ENCODE measurements around the gene ACTL8.

Gene ACTL8

GRCh38 chr1:17725811-17726582 is 29.1 kb upstream of the ACTL8 start:
- DNase-seq (ENCODE audit: low spot score): no peak
- TF ChIP-seq, protein P1, sequence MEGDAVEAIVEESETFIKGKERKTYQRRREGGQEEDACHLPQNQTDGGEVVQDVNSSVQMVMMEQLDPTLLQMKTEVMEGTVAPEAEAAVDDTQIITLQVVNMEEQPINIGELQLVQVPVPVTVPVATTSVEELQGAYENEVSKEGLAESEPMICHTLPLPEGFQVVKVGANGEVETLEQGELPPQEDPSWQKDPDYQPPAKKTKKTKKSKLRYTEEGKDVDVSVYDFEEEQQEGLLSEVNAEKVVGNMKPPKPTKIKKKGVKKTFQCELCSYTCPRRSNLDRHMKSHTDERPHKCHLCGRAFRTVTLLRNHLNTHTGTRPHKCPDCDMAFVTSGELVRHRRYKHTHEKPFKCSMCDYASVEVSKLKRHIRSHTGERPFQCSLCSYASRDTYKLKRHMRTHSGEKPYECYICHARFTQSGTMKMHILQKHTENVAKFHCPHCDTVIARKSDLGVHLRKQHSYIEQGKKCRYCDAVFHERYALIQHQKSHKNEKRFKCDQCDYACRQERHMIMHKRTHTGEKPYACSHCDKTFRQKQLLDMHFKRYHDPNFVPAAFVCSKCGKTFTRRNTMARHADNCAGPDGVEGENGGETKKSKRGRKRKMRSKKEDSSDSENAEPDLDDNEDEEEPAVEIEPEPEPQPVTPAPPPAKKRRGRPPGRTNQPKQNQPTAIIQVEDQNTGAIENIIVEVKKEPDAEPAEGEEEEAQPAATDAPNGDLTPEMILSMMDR (IDR thresholded peaks at IDR 0.05; ENCODE audit: extremely low read depth, missing control alignments): no peak

DNA sequence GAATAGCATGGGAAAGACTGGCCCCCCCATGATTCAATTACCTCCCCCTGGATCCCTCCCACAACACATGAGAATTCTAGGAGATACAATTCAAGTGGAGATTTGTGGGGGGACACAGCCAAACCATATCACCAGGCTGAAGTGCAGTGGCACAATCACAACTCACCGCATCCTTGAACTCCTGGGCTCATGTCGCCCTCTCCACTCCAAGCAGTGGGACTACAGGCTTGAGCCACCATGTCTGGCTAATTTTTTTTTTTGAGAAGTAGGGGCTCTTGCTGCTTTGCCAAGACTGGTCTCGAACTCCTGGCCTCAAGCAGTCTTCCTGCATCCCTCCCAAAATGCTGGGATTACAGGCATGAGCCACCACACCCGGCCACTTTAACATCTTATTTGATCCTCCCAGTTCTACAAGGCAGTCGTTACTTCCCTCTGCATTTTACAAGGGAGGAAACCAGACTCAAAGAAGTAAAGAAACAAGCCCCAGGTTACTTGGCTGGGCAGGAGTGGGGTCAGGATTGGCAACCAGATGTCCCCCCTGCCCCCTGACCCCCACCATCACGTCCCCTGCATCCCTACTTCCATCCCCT is 26.9 kb upstream of the ACTL8 start:
- TF ChIP-seq, protein P1 (IDR thresholded peaks at IDR 0.05; ENCODE audit: extremely low read depth, missing control alignments): no peak
- DNase-seq (ENCODE audit: low spot score): no peak

- TF ChIP-seq, protein P1 (IDR thresholded peaks at IDR 0.05; ENCODE audit: extremely low read depth, missing control alignments): no peak
Observed at GRCh38 chr1:17729248-17729647, 25.9 kb upstream of the ACTL8 start.

GRCh38 chr1:17729909-17730308 is 25.2 kb upstream of the ACTL8 start:
- no peak for DNase-seq (ENCODE audit: low spot score)
- TF ChIP-seq, protein P1 (IDR thresholded peaks at IDR 0.05; ENCODE audit: extremely low read depth, missing control alignments): no peak

More at GRCh38 chr1:17729248-17729647, 25.9 kb upstream of the ACTL8 start:
- DNase-seq (ENCODE audit: low spot score): no peak

DNA sequence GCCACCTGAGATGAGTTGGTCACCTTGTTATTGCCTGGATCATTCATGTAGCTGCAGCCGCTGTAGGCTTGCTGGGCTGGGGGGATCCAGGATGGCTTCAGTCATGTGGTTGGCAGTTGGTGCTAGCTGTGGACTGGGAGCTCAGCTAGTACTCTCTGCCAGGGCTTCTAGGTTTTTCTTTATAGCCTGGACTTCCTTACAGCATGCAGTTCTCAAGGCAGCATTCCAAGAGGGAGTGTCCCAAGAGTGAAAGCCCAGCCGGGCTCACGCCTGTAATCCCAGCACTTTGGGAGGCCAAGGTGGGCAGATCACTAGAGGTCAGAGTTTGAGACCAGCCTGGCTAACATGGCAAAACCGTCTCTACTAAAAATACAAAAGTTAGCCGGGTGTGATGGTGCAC is 23.7 kb upstream of the ACTL8 start:
- TF ChIP-seq, protein P1 (IDR thresholded peaks at IDR 0.05; ENCODE audit: extremely low read depth, missing control alignments): no peak

DNA sequence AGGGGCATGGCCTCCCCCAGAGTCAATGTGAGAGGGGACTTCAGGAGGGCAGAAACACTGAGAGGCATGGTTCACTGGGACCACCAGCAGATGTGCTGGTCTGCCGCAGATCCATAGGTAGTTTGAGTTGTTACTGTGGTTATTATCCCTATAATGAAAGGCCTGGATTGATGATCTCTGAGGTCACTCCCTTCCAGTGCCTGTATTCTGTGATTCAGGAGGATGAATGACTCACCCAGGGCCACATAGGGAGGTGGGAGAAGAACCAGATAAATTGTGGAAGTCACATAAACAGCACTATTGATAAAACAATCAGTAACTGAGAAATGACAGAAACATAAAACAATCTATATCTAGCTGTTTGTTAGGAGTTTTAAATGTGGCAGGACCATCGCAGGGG is 22.7 kb upstream of the ACTL8 start:
- DNase-seq (ENCODE audit: low spot score): no peak

More for the DNA sequence above, 23.7 kb upstream of the ACTL8 start:
- DNase-seq (ENCODE audit: low spot score): no peak

GRCh38 chr1:17733661-17734060 is 21.5 kb upstream of the ACTL8 start:
- no peak for DNase-seq (ENCODE audit: low spot score)

More for the DNA sequence above, 22.7 kb upstream of the ACTL8 start:
- TF ChIP-seq, protein P1 (IDR thresholded peaks at IDR 0.05; ENCODE audit: extremely low read depth, missing control alignments): no peak

More at GRCh38 chr1:17733661-17734060, 21.5 kb upstream of the ACTL8 start:
- TF ChIP-seq, protein P1 (IDR thresholded peaks at IDR 0.05; ENCODE audit: extremely low read depth, missing control alignments): no peak

Data from GM20000 (cell line).